OCI-LY7 (cell line): ENCODE results near the gene CD58.
"Not testable (repeated sequence)": the region's sequence is repeated elsewhere in the genome, so short reads cannot be mapped to it uniquely, and the experiment has no call there.

Experiments used
- EZH2phosphoT487 ChIP-seq: fragments of 200-600 bp; sonication (generic); IDR thresholded peaks from 2 replicates; pipeline ENCODE4 v1.6.1; 2018; ENCODE audit warnings: low read depth, borderline replicate concordance, mild to moderate bottlenecking, mixed run types, antibody characterized with exemption, low read length, moderate library complexity, mixed read lengths
- TF ChIP-seq, protein P1 (sequence below): fragments of 200-600 bp; sonication (generic); conservative IDR thresholded peaks from 2 replicates; pipeline ENCODE4 v1.5.1; 2014; ENCODE audit warnings: mild to moderate bottlenecking, antibody characterized with exemption, low read length, moderate library complexity, mixed read lengths

- TF ChIP-seq, protein P1, sequence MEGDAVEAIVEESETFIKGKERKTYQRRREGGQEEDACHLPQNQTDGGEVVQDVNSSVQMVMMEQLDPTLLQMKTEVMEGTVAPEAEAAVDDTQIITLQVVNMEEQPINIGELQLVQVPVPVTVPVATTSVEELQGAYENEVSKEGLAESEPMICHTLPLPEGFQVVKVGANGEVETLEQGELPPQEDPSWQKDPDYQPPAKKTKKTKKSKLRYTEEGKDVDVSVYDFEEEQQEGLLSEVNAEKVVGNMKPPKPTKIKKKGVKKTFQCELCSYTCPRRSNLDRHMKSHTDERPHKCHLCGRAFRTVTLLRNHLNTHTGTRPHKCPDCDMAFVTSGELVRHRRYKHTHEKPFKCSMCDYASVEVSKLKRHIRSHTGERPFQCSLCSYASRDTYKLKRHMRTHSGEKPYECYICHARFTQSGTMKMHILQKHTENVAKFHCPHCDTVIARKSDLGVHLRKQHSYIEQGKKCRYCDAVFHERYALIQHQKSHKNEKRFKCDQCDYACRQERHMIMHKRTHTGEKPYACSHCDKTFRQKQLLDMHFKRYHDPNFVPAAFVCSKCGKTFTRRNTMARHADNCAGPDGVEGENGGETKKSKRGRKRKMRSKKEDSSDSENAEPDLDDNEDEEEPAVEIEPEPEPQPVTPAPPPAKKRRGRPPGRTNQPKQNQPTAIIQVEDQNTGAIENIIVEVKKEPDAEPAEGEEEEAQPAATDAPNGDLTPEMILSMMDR: not testable (repeated sequence)
- TF ChIP-seq EZH2phosphoT487: not testable (repeated sequence)
Observed at GRCh38 chr1:116593977-116594376, 23.2 kb upstream of the CD58 start.
